Smooth muscle cell (in vitro differentiated cells): ENCODE results near the gene GRPEL2. TPM values are rescaled to one million over a fixed set of nuclear protein-coding genes. Genes with fewer than 3 reads are reported as not detected.

ENCODE experiments used
- DNase-seq: peaks from one replicate; lab custom pipeline; 2025; ENCODE audit not compliant: unreplicated experiment; lab: John Stamatoyannopoulos, UW
- H2AFZ ChIP-seq: fragments of 200-600 bp; sonication (generic); 2 replicates; pipeline ENCODE4 v1.6.0; 2016; ENCODE audit warnings: antibody characterized with exemption, low read depth, mild to moderate bottlenecking
- H3F3A ChIP-seq: fragments of 200-600 bp; sonication (generic); 2 replicates; pipeline ENCODE4 v1.6.0; 2017; ENCODE audit warnings: antibody characterized with exemption, low read depth
- H3K27ac ChIP-seq: fragments of 200-600 bp; sonication (generic); 2 replicates; pipeline ENCODE4 v1.5.1; 2016; ENCODE audit warnings: low read depth, mild to moderate bottlenecking
- H3K27me3 ChIP-seq: fragments of 200-600 bp; sonication (generic); 2 replicates; pipeline ENCODE4 v1.6.1; 2016; ENCODE audit warnings: low read depth, mild to moderate bottlenecking
- H3K36me3 ChIP-seq: fragments of 200-600 bp; sonication (generic); 2 replicates; pipeline ENCODE4 v1.5.1; 2016; ENCODE audit warnings: low read depth
- H3K4me1 ChIP-seq: fragments of 200-600 bp; sonication (generic); 2 replicates; pipeline ENCODE4 v1.5.1; 2016; ENCODE audit warnings: low read depth
- H3K4me2 ChIP-seq: fragments of 200-600 bp; sonication (generic); 2 replicates; pipeline ENCODE4 v1.6.0; 2016; ENCODE audit warnings: mild to moderate bottlenecking
- H3K4me3 ChIP-seq: fragments of 200-600 bp; sonication (generic); 2 replicates; pipeline ENCODE4 v1.5.1; 2016; ENCODE audit warnings: mild to moderate bottlenecking
- H3K79me2 ChIP-seq: fragments of 200-600 bp; sonication (generic); 2 replicates; pipeline ENCODE4 v1.6.0; 2016; ENCODE audit warnings: low read depth, mild to moderate bottlenecking
- H3K9ac ChIP-seq: fragments of 200-600 bp; sonication (generic); 2 replicates; pipeline ENCODE4 v1.6.0; 2016; ENCODE audit warnings: low read depth
- H3K9me3 ChIP-seq: fragments of 200-600 bp; sonication (generic); replicated peaks from 2 replicates; pipeline ENCODE4 v1.5.1; 2016; ENCODE audit warnings: low read depth
- H4K20me1 ChIP-seq: fragments of 200-600 bp; sonication (generic); 2 replicates; pipeline ENCODE4 v1.6.0; 2016; ENCODE audit warnings: low read depth
- WGBS: methylation state at CpG from one replicate; pipeline ENCODE4 v1.1.7; 2016; ENCODE audit warnings: low lambda C conversion rate; 5-methylcytosine and 5-hydroxymethylcytosine counted together
- polyA plus RNA-seq: library from polyadenylated mRNA; unstranded; fragments of >200 nt; fragmentation: Nextera tagmentation; extraction: Ambion mirVana; gene quantifications from 2 replicates; pipeline ENCODE4 v1.2.1, GENCODE V29; 2016
- total RNA-seq: library from RNA; depleted of rRNA; stranded (reverse); fragments of >200 nt; gene quantifications from 2 replicates; pipeline ENCODE4 v1.2.3, GENCODE V29; 2014
- TF ChIP-seq, protein P1 (sequence below): fragments of 200-600 bp; sonication (generic); IDR thresholded peaks from 2 replicates; pipeline ENCODE4 v1.5.1; 2017; ENCODE audit warnings: borderline replicate concordance, mild to moderate bottlenecking, antibody characterized with exemption; ENCODE audit not compliant: insufficient read depth, poor library complexity, severe bottlenecking

GRPEL2 gene
- total and polyA plus RNA-seq, 2 experiments from 2014 or later, result 5.2 to 13.0 TPM

DNA sequence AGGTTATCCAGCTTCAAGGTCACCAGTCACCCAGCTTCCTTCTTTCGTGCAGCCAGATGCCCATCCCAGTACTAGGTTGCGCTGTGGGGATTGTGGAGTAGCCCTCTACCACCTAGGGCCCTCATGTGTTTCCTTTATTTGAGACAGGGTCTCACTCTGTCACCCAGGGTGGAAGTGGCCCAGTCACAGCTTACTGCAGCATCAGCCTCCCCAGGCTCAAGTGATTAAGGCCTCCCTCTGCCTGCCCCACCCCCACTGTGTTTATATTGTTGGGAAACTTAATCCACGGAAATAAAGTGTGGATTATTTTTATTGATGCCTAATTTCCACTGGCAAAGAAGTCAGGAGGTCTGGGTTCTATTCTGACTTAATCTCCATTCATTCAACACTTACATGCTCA is 29.5 kb downstream of the GRPEL2 start:
- H3K9me3 ChIP-seq, result no peaks in the 10 kb centered on the region
- WGBS, result 65% methylated on average over 3 of the region's 3 CpGs
- no peaks in the 10 kb centered on the region for H3K79me2 ChIP-seq
- H3F3A ChIP-seq, result no peaks in the 10 kb centered on the region
- H3K4me2 ChIP-seq, result no peak overlapping the region
- no peaks in the 10 kb centered on the region for H3K27me3 ChIP-seq
- TF ChIP-seq, protein P1, sequence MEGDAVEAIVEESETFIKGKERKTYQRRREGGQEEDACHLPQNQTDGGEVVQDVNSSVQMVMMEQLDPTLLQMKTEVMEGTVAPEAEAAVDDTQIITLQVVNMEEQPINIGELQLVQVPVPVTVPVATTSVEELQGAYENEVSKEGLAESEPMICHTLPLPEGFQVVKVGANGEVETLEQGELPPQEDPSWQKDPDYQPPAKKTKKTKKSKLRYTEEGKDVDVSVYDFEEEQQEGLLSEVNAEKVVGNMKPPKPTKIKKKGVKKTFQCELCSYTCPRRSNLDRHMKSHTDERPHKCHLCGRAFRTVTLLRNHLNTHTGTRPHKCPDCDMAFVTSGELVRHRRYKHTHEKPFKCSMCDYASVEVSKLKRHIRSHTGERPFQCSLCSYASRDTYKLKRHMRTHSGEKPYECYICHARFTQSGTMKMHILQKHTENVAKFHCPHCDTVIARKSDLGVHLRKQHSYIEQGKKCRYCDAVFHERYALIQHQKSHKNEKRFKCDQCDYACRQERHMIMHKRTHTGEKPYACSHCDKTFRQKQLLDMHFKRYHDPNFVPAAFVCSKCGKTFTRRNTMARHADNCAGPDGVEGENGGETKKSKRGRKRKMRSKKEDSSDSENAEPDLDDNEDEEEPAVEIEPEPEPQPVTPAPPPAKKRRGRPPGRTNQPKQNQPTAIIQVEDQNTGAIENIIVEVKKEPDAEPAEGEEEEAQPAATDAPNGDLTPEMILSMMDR, result no peak
- H3K27ac ChIP-seq, result no peak overlapping the region
- no peak overlapping the region for H2AFZ ChIP-seq
- no peak overlapping the region for H3K9ac ChIP-seq
- H4K20me1 ChIP-seq, result no peaks in the 10 kb centered on the region
- H3K36me3 ChIP-seq, result no peaks in the 10 kb centered on the region
- H3K4me1 ChIP-seq, result no peaks in the 10 kb centered on the region
- no peak for DNase-seq
- H3K4me3 ChIP-seq, result no peak overlapping the region

DNA sequence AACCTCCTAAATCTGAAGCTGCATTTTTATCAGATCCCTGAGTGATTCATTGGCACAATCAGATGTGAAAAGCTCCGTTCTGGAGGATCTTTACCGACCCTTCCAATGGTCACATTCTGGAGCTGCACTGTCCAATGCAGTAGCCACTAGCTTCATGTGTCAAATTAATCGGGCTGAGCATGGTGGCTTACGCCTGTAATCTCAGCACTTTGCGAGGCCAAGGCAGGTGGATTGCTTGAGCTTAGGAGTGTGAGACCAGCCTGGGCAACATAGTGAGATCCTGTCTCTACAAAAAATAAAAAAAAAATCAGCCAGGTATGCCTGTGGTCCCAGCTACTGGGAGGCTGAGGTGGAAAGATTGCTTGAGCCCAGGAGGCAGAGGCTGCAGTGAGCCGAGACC is 30.1 kb downstream of the GRPEL2 start:
- Histone ChIP-seq H3K4me3 (no peak overlapping the region), H2AFZ (no peak overlapping the region), H3K9ac (no peak overlapping the region), H3K27me3 (no peaks in the 10 kb centered on the region), H4K20me1 (no peaks in the 10 kb centered on the region), H3F3A (no peaks in the 10 kb centered on the region), H3K27ac (no peak overlapping the region), H3K79me2 (no peaks in the 10 kb centered on the region), H3K9me3 (no peaks in the 10 kb centered on the region), H3K4me1 (no peaks in the 10 kb centered on the region), H3K4me2 (no peak overlapping the region), H3K36me3 (no peaks in the 10 kb centered on the region)
- 79% methylated on average over 6 of the region's 6 CpGs for WGBS
- no peak for DNase-seq
- TF ChIP-seq, protein P1, result no peak

DNA sequence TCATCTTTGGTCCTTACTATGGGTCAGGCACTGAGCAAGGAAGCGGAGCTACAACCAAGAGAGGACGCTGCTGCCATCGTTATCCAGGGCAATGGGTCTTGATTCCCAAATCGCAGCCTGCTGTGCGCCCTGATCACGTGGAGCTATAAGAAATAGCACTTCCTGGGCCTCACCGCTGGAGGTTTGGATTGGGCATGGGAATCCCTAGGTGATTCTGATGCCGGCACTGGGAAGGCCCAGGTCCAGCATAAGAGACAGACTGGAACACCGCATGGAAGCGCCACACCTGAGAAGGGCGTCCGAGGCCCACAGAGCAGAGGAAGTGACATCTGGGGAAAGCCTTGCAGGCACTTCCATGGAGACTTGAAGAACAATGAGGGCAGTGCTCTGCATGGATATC is 30.8 kb downstream of the GRPEL2 start:
- TF ChIP-seq, protein P1, result no peak
- H4K20me1 ChIP-seq, result no peaks in the 10 kb centered on the region
- no peaks in the 10 kb centered on the region for H3K27me3 ChIP-seq
- no peak overlapping the region for H2AFZ ChIP-seq
- H3K4me1 ChIP-seq, result peaks cover 4% of the 10 kb centered on the region
- no peaks in the 10 kb centered on the region for H3K79me2 ChIP-seq
- H3K9me3 ChIP-seq, result no peaks in the 10 kb centered on the region
- WGBS, result 95% methylated on average over 12 of the region's 12 CpGs
- no peak overlapping the region for H3K27ac ChIP-seq
- no peak overlapping the region for H3K4me2 ChIP-seq
- no peaks in the 10 kb centered on the region for H3F3A ChIP-seq
- DNase-seq, result no peak
- H3K36me3 ChIP-seq, result no peaks in the 10 kb centered on the region
- H3K9ac ChIP-seq, result no peak overlapping the region
- H3K4me3 ChIP-seq, result no peak overlapping the region

DNA sequence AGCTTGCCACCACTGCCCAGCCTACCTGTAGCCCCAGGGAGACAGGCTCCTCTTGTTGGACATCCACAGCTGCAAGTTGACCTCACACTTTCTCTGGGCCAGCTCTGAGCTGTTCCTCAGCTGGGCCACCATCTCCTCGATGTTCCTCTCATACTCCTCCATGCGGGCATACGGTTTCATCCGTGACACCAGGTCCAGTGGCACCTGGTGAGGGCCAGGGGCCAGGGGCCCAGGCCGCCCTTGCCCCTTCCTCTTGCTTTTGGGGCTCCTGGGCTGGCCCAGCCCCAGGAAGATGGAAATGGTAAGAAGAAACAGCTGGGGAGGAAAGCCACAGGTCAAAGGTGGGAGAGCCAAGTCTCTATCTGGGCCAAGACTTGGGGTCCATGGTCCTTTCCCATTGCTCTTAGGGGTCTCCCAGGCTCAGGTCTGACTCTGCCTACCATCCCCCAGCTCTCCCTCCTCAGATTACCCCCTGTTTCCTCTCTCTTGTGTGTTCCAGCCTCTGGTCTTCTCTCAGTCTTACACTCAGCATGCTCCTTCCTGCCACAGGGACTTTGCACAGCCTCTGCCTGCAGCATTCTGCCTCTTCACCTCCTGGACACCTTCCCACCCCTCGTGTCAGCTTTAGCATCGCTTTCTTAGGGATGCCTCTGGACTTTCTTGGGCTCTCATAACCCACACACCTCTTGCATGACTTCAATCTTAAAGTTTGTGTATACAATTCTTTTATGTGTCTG is 31.6 kb downstream of the GRPEL2 start:
- 98% methylated on average over 7 of the region's 7 CpGs for WGBS
- Histone ChIP-seq H3K27ac (no peak overlapping the region), H3K27me3 (no peaks in the 10 kb centered on the region), H3K36me3 (no peaks in the 10 kb centered on the region), H3F3A (no peaks in the 10 kb centered on the region), H3K4me2 (no peak overlapping the region), H3K9me3 (no peaks in the 10 kb centered on the region), H3K4me1 (peaks cover 11% of the 10 kb centered on the region), H2AFZ (no peak overlapping the region), H3K79me2 (peaks cover 7% of the 10 kb centered on the region), H3K4me3 (no peak overlapping the region), H3K9ac (no peak overlapping the region), H4K20me1 (no peaks in the 10 kb centered on the region)
- TF ChIP-seq, protein P1, result no peak
- no peak for DNase-seq
